Endothelial cell of umbilical vein (primary cell): ENCODE measurements around the gene ID1. TPM values are rescaled to one million over a fixed set of nuclear protein-coding genes. Genes with fewer than 3 reads are reported as not detected.
A peak's percentile ranks its signal among the peaks of the same experiment; 100 is the strongest.

Experiments used
- BruUV-seq: library from RNA; stranded (reverse); fragments of 400-500 nt; replicated peaks from 2 replicates; lab custom pipeline; 2021; lab: Mats Ljungman, UMichigan
- CTCF ChIA-PET: fragments of 300-600, 350-600 bp; sonication (Branson Sonifier 250); formaldehyde crosslinking; loops from one replicate; lab custom pipeline; 2021; ENCODE audit warnings: antibody characterized with exemption, inconsistent platforms; lab: Charles Lee
- POLR2A ChIA-PET: fragments of 300-600, 350-600 bp; sonication (Branson Sonifier 250); formaldehyde crosslinking; loops from one replicate; lab custom pipeline; 2021; ENCODE audit warnings: antibody characterized with exemption, inconsistent platforms; lab: Charles Lee
- DNase-seq: peaks from one replicate; pipeline ENCODE4 v3.0.0-alpha.2; 2011; ENCODE audit warnings: low read depth, low spot score
- FAIRE-seq: peaks from 2 replicates; lab custom pipeline; 2011; peaks lifted over from hg19 to GRCh38; lab: Jason Lieb, UNC
- H2AFZ ChIP-seq: 2 replicates; pipeline ENCODE4 v1.6.0; 2012; ENCODE audit warnings: low read depth, low read length, control low read depth, inconsistent platforms
- H3K27ac ChIP-seq: 2 replicates; pipeline ENCODE4 v1.5.1; 2011; ENCODE audit warnings: low read depth, mild to moderate bottlenecking, control low read depth, low read length, moderate library complexity; ENCODE audit not compliant: insufficient read depth
- H3K27me3 ChIP-seq, 2 experiments: 2 replicates each; pipeline versions ENCODE4 v1.6.0 to v1.6.1; 2011; ENCODE audit warnings: low read length in 2 of 2, mixed read lengths in 1 of 2; ENCODE audit not compliant: control insufficient read depth in 2 of 2, insufficient read depth in 2 of 2
- H3K36me3 ChIP-seq, 2 experiments: 2 replicates in 1 of 2; 3 replicates in 1 of 2; pipeline ENCODE4 v1.5.1; 2011; ENCODE audit warnings: low read length in 2 of 2, mild to moderate bottlenecking in 1 of 2, moderate library complexity in 1 of 2; ENCODE audit not compliant: control insufficient read depth in 2 of 2, insufficient read depth in 2 of 2; ENCODE audit errors: extremely low read depth in 1 of 2
- H3K4me1 ChIP-seq: 3 replicates; pipeline ENCODE4 v1.5.1; 2011; ENCODE audit warnings: mild to moderate bottlenecking, low read length; ENCODE audit not compliant: control insufficient read depth, insufficient read depth; ENCODE audit errors: extremely low read depth
- H3K4me2 ChIP-seq: 2 replicates; pipeline ENCODE4 v1.6.1; 2011; ENCODE audit warnings: low read length, control low read depth, mixed read lengths; ENCODE audit not compliant: insufficient read depth
- H3K4me3 ChIP-seq, 3 experiments: fragments of 200-600 bp in 1 of 3; sonication (generic), shearing (Covaris generic) in 1 of 3; replicated peaks in 1 of 3; 2 replicates each; pipeline ENCODE4 v1.5.1; 2011 to 2016; ENCODE audit warnings: control low read depth in 3 of 3, low read length in 3 of 3, mild to moderate bottlenecking in 2 of 3, inconsistent platforms in 1 of 3, low read depth in 1 of 3, moderate library complexity in 1 of 3; ENCODE audit not compliant: insufficient read depth in 1 of 3
- H3K79me2 ChIP-seq: 2 replicates; pipeline ENCODE4 v1.6.0; 2012; ENCODE audit warnings: low read length, inconsistent platforms; ENCODE audit not compliant: control insufficient read depth, insufficient read depth
- H3K9ac ChIP-seq: replicated peaks from 2 replicates; pipeline ENCODE3; 2011; ENCODE audit warnings: low read length, control low read depth; ENCODE audit not compliant: insufficient read depth; ENCODE audit errors: extremely low read depth
- H3K9me1 ChIP-seq: replicated peaks from 3 replicates; pipeline ENCODE4 v1.6.0; 2011; ENCODE audit warnings: mild to moderate bottlenecking, low read length; ENCODE audit not compliant: control insufficient read depth, insufficient read depth; ENCODE audit errors: extremely low read depth
- H3K9me3 ChIP-seq: replicated peaks from 2 replicates; pipeline ENCODE4 v1.5.1; 2012; ENCODE audit warnings: low read length, inconsistent platforms; ENCODE audit not compliant: control insufficient read depth, insufficient read depth
- H4K20me1 ChIP-seq: replicated peaks from 2 replicates; pipeline ENCODE3; 2011; ENCODE audit warnings: mild to moderate bottlenecking, low read length; ENCODE audit not compliant: control insufficient read depth, insufficient read depth; ENCODE audit errors: extremely low read depth
- CTCF ChIP-seq, 2 donors: IDR thresholded peaks; 1 replicate in 1 of 2; 2 replicates in 1 of 2; pipeline ENCODE4 v1.5.1; 2011; ENCODE audit warnings: low read length in 2 of 2, mild to moderate bottlenecking in 2 of 2, moderate library complexity in 2 of 2, control low read depth in 1 of 2, inconsistent platforms in 1 of 2, low read depth in 1 of 2; ENCODE audit not compliant: insufficient read depth in 1 of 2; ENCODE audit errors: extremely low read depth in 1 of 2
- EZH2 ChIP-seq: IDR thresholded peaks from 2 replicates; pipeline ENCODE4 v1.6.1; 2012; ENCODE audit warnings: borderline replicate concordance, low read depth, mild to moderate bottlenecking, moderate library complexity, low read length, inconsistent platforms; ENCODE audit not compliant: severe bottlenecking
- FOS ChIP-seq: IDR thresholded peaks from 2 replicates; pipeline ENCODE4 v1.6.1; 2011; ENCODE audit warnings: mild to moderate bottlenecking, low read length, moderate library complexity, borderline replicate concordance; ENCODE audit not compliant: insufficient read depth
- GATA2 ChIP-seq: IDR thresholded peaks from 2 replicates; pipeline ENCODE4 v1.7.0; 2011; ENCODE audit warnings: low read depth, mild to moderate bottlenecking, moderate library complexity, mixed read lengths, low read length; ENCODE audit not compliant: insufficient read length, insufficient read depth
- JUN ChIP-seq: IDR thresholded peaks from 2 replicates; pipeline ENCODE4 v1.6.1; 2011; ENCODE audit warnings: borderline replicate concordance, low read depth; ENCODE audit not compliant: insufficient read length, insufficient read depth
- MAX ChIP-seq: IDR thresholded peaks from 2 replicates; pipeline ENCODE4 v1.6.1; 2011; ENCODE audit not compliant: insufficient read depth, insufficient read length
- MYC ChIP-seq: IDR thresholded peaks from one replicate; pipeline ENCODE4 v1.6.1; 2011; ENCODE audit warnings: mild to moderate bottlenecking, low read depth, low read length
- POLR2A ChIP-seq: IDR thresholded peaks from 2 replicates; pipeline ENCODE4 v1.6.1; 2012; ENCODE audit warnings: low read depth, mild to moderate bottlenecking, control low read depth, low read length
- POLR2AphosphoS5 ChIP-seq: IDR thresholded peaks from 2 replicates; pipeline ENCODE4 v1.6.1; 2012; ENCODE audit warnings: low read depth, mild to moderate bottlenecking, control low read depth, low read length, moderate library complexity; ENCODE audit not compliant: insufficient read depth
- dilution Hi-C: fragments of 300-500 bp; cut with MboI; formaldehyde crosslinking; loops from one replicate; pipeline ENCODE4 v1.15.0; 2019; ENCODE audit warnings: low sequenced_read_pairs; ENCODE audit not compliant: extremely low pct_ligation_motif_present
- intact Hi-C: fragments of 100-400 bp; cut with micrococcal nuclease; formaldehyde crosslinking; loops from one replicate; pipeline ENCODE4 v1.10.0; 2022
- polyA plus RNA-seq, 4 experiments: library from polyadenylated mRNA; depleted of rRNA in 3 of 4; stranded (reverse) in 3 of 4; unstranded in 1 of 4; fragments of >200 nt; gene quantifications; 2 replicates each; pipeline versions ENCODE4 v1.2.1 to v1.2.3, GENCODE V29; 2011 to 2012; ENCODE audit warnings: missing spikeins in 1 of 4
- total RNA-seq: library from RNA; stranded (reverse); gene quantifications from 2 replicates; pipeline ENCODE4 v1.2.3, GENCODE V29; 2021

Gene ID1
- total and polyA plus RNA-seq, 2 donors (not counting 3 experiments of a cell fraction or from before 2014, with no cell fraction given), result 78.9 to 152 TPM

- FAIRE-seq (peak; percentile 76), DNase-seq (peak; percentile 63)
- Histone ChIP-seq H3K27me3 (no peaks in the 10 kb centered on the region), H3K4me2 (no peak overlapping the region), H3K36me3 (peaks cover 0 to 6% of the 10 kb centered on the region in 2 experiments), H3K9ac (no peak overlapping the region), H3K79me2 (no peaks in the 10 kb centered on the region), H3K27ac (peak overlapping the region; percentile 59), H3K9me3 (no peaks in the 10 kb centered on the region), H3K4me3 (no peak overlapping the region), H3K4me1 (peaks cover 45% of the 10 kb centered on the region), H4K20me1 (no peaks in the 10 kb centered on the region), H3K9me1 (no peaks in the 10 kb centered on the region), H2AFZ (no peak overlapping the region)
- ChIA-PET POLR2A (interaction anchor here (1.4 to 3.9 kb wide), 3 partner anchors 36 to 43 kb away, joined by 6 to 29 read pairs (median 7); partner anchors contain the start of gene ID1), CTCF (interaction anchor here (0.6 to 30.9 kb wide), 13 partner anchors 9 to 154 kb away, joined by 3 to 1817 read pairs (median 5); partner anchors contain the start of genes BCL2L1 and ID1)
- TF ChIP-seq CTCF (IDR thresholded peaks at IDR 0.05; ENCODE audit: extremely low read depth in 1 of 2, insufficient read depth in 1 of 2, low read depth in 1 of 2, low read length in 2 of 2), result peak; percentile 81 to 90
- TF ChIP-seq GATA2, result no peak
- TF ChIP-seq JUN, result no peak
- no peak for TF ChIP-seq MAX
- TF ChIP-seq POLR2A, result peak; percentile 27
- TF ChIP-seq EZH2, result no peak
- TF ChIP-seq POLR2AphosphoS5, result no peak
- TF ChIP-seq MYC, result no peak
- TF ChIP-seq FOS, result no peak
- no TSS peak for BruUV-seq
- dilution Hi-C loops, result no loop called here
- intact Hi-C loops, result loop anchor here (1.0 kb wide), 1 partner anchor 43 kb away; no protein-coding TSS in a partner anchor
Observed at GRCh38 chr20:31569163-31570020, 35.7 kb upstream of the ID1 start.
